HG02759 (cell line): Measurements from ENCODE around the gene MYH8.

Experiments
- ATAC-seq: cut with Tn5 transposase; IDR thresholded peaks from one replicate; pipeline ENCODE4 v1.9.1; 2021; ENCODE audit warnings: mild to moderate bottlenecking, moderate library complexity; ENCODE audit not compliant: unreplicated experiment

Gene MYH8

GRCh38 chr17:10421900-10422542, at the start of gene MYH8:
TSS of gene MYH8 (minus strand) at chr17:10421950. CDS start at chr17:10420227, 1,723 bp downstream.
- ATAC-seq, result no peak

DNA sequence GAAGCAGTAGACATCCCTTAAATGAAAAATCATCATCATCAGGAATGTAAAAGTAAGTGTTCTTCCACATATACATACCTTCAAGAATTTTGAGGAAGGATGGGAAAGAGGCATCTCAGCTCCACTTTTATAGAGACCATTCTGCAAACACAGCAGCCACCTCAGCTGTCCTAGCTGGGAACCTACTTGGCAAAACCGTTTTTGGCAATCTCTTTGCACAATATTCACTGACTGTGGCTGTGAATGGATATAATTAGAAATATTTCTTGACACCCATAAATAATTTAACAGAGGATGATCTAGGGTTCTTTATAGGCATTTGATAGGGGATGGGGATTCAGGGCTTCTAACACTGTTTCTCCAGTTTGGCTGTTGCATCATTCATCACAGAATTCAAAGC, 47.7 kb upstream of the MYH8 start, which contains the start of gene MYH4:
Gene MYH4, minus strand, starts transcription at position 101 of the 400 bp plus-strand sequence. CDS start 2,814 bp downstream, outside the sequence.
- ATAC-seq, result no peak

- no peak for ATAC-seq
Measured at GRCh38 chr17:10463402-10463801, 41.7 kb upstream of the MYH8 start.

DNA sequence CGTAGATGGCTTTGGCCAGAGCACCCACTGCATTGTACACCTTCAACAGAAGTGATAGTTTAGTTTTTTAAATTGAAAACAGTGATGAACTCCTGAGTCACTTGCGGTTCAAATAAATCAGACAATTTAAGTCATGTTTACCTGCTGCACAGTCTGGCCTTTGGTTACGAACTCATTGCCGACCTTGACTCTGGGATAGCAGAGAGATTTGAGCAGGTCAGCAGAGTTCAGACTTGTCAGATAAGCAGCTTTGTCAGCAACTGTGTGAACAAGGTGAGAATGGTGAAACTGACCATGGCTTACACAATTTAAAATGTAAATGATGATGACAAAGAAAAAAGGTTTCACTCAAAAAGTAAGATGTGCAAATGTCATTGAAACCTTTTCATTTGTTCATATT, 38.3 kb upstream of the MYH8 start:
- ATAC-seq, result no peak

DNA sequence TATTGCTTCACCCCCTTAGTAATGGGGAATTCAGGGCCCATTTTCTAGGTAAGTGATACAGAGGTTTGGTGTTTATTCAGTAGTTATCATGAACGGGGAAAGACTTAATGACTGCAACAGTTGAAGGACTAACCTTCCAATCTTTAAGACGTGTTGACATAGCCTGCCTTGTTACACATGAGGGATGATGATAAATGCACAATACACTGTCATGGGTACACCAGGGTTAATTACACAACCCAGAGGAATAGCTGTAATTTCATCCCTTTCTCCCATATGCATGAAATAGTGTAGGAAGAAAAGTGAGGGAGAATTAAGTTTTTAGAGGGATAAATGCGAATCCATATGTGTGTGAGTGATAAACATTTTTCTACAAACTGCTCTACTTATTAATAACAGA, 37.0 kb upstream of the MYH8 start:
- ATAC-seq, result no peak

DNA sequence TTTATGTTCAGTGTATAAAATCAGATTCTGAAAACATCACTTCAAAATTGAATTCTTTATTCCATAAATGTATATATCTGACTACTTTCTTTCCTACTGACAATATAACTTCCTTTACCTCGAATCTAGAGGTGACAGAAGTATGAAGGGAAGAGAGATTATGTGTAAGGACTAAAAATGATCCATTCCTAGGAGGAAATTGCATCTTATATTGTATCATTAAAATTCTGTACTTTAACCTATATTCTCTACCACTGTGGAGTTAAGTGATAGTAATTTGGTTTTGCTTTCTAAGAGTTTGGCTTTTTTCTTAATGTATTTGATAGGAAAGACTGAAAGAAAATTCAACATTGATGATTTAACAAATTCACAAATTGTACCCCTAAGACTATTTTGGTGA, 36.2 kb upstream of the MYH8 start:
- no peak for ATAC-seq

GRCh38 chr17:10447026-10447931, 25.5 kb upstream of the MYH8 start:
- no peak for ATAC-seq

DNA sequence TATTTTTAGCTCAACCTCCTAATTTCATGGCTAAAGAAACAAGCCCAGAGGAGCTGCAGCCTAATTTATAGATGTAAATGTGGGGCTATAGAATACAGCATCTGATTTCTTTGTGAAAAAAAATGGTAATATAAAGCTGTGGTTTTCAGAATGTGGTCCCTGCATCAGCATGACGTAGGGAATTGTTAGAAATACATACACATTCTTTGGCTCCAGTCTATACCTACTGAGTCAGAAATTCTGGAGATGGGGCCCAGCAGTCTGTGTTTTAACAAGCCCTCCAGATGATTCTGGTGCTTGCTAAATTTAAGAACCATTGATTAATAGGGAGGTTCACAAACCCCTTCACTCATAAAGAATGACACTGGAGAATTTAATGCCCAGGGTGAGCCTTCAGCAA, 18.1 kb upstream of the MYH8 start:
- ATAC-seq, result no peak

- no peak for ATAC-seq
Measured at GRCh38 chr17:10435096-10435495, 13.3 kb upstream of the MYH8 start.

DNA sequence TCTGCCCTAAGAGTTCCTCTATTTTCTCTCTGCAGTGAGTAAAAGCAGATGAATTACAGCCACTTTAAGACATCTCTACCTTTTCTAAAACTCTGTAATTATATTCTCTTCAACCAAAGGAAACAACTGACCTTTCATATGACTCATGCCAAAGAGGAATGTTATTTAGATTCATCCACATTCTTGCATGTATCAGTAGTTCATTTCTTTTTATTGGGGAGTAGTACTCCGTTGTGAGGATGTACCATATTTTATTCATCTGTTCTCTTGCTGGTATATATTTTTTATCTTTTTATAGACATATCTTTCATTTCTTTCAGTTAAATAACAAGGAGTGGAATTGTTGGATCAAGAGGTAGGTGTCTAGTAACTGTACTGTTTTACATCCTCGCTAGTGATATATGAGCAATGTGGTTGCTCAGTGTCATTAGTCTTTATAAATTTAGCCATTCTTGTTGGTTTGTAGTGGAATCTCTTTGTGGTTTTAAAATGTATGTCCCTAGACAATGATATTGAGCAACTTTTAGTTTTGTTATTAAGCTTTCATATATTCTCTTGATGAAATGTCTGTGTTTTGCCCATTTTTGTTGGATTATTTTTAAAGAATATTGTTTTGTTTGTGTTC, 7.8 kb upstream of the MYH8 start:
- ATAC-seq, result no peak

DNA sequence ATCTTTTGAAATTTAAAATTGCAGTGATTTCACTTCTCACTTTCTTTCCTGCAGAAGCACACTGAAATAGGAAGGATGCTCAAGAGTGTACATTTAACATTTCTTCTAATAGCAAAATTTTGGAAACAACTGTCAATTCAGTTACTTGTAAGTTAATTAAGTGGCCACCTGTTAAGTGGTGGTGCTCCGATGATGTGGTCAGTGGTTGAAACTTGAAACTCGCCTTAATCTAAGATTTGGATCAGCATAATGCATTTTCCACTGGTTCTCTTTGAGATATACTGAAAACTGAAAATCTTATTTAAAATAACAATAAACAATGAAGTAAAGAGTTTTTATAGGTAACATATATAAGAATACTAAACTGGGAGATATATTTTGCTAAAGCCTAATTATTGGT, 7.0 kb upstream of the MYH8 start:
- ATAC-seq, result no peak

- no peak for ATAC-seq
Measured at GRCh38 chr17:10421211-10421610, 539 bp downstream of the MYH8 start.

- ATAC-seq, result no peak
Measured at GRCh38 chr17:10420811-10421210, 939 bp downstream of the MYH8 start.

DNA sequence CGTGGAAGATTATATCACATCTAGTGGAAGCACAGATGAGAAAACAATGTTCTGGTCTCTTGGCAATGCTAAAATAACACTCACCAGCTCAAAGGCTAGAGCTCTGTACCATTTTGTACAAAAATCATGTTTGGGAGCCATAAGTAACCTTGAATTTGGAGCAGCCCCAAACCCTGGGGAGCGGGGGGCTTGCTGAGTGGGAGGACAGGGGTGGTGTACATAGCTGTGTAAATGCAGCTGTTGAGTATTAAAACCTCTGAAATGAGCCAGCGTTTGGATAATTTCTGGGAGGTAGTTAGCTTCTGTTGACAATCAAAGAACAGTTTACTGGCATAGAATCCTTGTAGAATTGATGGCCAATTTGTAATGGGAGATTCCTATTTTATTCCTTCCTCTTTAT, 4.3 kb downstream of the MYH8 start:
- no peak for ATAC-seq

DNA sequence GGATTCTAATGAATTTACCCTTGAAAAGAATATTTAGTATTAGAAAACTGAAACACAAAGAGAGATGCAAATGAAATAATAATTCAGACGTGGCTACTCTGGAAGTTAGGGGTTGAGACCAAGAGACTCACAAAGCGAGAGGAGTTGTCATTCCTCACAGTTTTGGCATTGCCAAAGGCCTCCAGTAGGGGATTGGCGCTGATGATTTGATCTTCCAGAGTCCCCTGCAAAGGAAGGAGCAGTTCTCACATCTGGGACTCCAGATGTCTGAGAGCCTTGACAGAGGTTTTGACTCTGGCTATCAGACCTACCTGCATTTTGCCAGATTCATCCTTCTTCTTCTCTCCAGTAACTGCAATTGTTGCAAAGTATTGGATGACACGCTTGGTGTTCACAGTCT, 6.6 kb downstream of the MYH8 start:
- no peak for ATAC-seq

- ATAC-seq, result no peak
Measured at GRCh38 chr17:10403589-10403988, 18.2 kb downstream of the MYH8 start.

DNA sequence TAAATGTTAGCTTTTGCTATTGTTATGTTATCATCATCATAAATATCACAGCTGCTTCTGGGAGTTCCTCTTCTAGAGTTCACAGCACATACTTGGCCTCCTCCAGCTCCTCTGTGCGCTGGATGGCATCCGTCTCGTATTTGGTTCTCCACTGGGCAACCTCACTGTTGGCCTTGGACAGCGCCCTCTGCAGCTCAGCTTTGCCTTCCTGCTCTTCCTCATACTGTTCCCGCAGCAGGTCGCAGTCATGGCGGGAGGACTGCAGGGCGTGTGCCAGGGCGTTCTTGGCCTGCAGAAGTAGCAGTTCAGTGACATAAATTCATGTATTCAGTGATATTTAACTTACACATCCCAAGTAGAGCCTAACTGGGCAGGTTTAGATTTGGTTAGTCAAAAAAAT, 23.4 kb downstream of the MYH8 start:
- ATAC-seq, result no peak

DNA sequence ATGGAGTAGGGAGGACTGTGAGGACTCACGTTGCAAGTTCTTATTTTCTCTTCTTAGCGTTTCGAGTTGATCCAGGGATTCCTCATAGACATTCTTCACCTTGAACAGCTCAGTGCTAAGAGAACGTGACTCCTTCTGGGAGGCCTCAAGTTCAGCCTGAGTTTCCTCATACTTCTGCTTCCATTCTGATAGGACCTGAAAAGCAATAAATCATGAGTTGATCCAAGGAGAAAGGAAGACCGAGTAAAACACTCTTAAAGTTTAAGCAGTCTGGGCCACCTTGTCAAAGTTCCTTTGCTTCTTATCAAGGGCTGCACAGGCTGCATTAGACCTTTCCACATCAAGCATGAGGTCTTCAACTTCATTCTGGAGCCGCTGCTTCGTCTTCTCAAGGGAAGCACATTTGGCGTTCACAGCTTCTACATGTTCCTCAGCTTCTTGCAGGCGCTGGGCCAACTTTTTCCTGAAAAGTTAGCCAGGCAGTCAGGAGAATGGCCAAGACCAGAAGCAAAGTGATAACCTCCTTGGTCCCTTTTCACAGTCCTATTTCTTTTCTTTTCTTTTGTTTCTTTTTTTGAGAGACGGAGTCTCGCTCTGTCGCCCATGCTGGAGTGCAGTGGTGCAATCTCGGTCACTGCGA, 25.1 kb downstream of the MYH8 start:
- ATAC-seq, result no peak

DNA sequence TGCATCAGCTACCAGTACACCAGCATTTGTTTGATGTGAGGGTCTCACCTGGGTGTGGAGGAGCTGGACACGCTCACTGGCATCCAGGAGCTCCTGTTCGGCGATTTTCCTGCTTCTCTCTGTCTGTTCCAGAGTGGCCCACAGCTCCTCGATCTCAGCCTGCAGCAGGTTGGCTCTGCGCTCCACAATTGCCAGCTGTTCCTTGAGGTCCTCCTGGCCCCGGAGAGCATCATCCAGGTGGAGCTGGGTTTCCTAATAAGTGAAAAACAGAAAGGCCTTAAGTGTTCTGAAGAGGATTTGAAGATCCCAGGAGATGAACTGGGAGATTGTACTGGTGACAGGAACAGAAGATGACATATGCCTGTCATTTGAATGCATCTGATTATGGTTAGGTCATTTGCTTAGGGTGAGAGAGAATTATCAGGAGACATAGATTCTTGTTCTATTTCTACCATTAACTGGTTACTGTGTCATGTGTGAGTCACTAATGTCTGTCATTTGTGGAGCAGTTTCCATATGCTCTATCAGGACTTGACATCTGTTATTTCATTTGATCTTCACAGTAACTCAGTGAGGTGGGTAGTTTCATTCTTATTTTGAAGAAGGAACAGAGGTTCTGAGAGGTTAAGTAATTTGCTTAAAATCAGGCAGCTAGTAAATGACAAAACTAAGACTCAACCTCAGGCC, 27.4 kb downstream of the MYH8 start:
- peak; percentile 65 for ATAC-seq

DNA sequence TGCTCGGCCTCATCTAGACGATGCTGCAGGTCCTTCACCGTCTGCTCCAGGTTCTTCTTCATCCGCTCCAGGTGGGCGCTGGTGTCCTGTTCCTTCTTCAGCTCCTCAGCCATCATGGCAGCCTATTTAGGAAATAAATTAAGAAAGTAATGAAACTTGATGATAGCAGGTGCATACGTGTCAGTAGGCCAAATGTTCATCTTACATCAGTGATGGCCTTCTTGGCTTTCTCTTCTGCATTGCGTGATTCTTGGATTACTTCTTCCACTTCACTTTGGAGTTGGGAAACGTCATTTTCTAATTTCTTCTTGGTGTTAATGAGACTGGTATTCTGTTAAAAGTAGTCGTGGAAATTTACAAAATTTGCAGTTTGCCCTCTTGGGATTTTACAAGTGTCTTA, 28.9 kb downstream of the MYH8 start:
- ATAC-seq, result no peak

DNA sequence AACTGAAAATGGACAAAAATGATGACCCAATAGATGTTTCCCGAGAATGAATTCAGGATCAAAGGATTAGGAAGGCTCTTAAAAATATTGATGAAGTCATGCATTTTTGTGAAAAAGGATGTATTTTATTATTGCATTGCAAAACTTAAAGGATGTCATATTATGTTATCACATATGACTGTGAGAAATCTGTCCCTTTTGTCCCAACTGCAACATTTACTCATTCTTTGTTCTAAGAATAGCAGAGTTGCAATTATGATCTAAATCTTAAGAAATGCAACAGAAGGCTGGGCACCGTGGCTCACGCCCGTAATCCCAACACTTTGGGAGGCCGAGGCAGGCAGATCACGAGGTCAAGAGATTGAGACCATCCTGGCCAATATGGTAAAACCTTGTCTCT, 35.9 kb downstream of the MYH8 start:
- ATAC-seq, result no peak
